Hematopoietic multipotent progenitor cell (in vitro differentiated cells): Measurements from ENCODE around the gene PRKN. TPM values are rescaled to one million over a fixed set of nuclear protein-coding genes. Genes with fewer than 3 reads are reported as not detected.

ENCODE experiments used
- DNase-seq, 3 donors: peaks; one replicate each; pipeline ENCODE4 v3.0.0-alpha.2; 2011 to 2015; ENCODE audit warnings: low read depth in 2 of 3, low spot score in 2 of 3
- total RNA-seq: library from RNA; depleted of rRNA; stranded (reverse); fragments of >200 nt; gene quantifications from one replicate; pipeline ENCODE4 v1.2.3, GENCODE V29; 2012

Gene PRKN
- total RNA-seq, 1 donor: 7.0 TPM

DNA sequence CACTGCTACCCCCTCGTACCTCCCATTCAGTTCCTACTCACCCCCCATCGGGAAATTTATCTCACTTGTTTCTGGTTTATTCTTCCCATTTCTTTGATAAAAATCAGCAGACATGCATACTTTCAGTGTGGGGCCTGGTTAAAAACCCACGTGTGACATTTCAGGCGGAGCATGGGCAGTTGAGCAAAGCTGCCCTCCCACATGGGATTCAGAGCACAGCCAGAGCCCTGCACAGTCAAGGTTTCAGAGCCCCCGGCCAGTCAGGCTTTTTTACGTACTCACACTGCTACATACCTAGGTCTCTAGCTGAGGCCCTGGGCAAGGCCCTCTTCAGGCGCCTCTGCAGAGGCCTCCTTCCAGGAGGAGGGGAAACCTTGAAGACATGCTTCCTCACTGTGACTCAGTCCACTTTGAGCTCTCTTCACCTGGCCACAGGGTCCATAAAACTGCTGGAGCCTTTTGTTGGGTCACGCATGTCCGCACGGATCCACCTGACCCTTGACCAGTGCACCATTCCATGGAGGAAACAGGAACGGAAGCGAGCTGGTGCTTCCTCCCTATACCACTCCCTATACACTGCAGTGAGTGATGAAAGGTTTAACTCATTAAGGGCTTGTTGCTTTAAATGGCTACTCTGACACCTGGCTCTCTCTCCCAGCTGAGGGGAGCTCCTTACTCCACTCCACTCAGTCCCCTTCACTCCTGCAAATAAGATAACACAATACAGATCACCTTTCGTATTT lies 713.3 kb downstream of the PRKN start:
- DNase-seq: no peak

DNA sequence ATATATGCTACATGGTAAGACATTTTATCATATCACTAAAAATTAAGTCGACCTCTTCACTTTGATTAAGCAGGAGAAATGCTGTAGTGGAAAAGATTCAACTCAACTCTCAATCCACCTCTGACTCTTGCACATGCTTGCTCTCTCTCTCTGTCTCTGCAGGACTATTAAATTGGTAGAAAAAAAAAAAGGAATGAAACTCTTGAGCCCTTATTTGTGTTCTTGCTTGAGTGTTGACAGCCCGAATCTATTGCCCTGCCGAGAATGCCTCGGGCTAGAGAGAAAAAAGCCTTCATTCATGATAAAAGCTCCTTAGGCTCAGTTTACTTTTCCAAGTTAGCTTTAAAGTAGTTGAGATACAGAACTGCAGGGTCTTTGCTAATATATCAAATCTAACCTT lies 722.2 kb downstream of the PRKN start:
- no peak for DNase-seq

DNA sequence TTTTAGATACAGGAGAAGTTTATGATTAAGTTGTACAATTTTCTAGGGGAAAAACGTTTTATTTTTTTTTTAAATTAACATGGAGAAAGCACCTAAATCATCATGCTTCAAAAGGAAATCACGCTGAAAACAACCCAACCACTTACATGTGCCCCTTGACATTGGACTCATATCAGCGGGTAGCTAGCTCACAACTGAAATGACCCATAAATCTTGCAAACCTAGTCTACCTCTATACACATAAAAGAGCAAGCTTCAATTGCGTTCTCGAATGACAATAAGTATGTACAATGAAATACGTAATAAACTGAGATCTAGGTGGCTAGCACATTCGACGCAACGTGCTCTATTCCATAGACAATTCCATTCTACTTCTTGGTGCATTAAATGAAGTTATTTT lies 730.8 kb downstream of the PRKN start:
- no peak for DNase-seq

DNA sequence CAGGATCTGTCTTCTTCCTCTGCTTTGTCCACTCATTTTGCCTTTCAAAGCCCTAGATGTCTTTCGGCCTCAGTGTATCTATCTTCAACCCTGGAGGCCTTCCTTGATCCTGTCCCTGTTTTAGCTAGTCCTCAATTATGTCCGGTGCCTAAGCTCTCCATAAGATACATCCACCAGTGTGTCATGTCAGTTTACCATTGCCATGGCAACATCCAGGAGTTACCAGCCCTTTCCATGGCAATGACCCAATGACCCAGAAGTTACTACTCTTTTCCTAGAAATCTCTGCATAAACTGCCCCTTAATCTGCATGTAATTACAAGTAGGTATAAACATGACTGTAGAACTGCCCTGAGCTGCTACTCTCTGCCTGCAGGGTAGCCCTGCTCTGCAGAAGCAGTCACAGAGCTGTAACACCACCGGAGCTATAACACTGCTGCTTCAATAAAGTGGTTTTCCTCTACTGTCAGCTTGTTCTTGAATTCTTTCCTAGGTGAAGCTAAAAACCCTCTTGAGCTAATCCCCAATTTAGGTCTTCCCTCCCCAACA lies 741.6 kb downstream of the PRKN start:
- DNase-seq: no peak

DNA sequence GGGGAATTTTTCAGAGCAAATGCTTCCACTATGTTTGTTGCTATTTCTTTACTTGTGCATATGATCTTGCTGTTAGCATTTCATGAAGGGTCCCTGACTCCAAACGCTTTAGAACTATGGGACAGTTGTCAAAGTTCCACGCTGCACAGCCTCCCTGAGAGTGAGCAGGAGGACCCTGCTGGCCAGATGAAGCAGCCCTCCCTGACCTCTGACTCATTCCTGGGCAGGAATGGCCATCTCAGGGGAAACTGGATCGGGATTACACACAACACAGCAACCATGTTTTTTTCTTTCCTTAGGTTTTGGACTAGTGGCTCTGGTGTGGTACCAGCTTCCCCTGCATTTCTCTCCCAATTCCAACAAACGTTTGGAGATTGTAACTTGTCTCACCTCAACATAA lies 742.9 kb downstream of the PRKN start:
- DNase-seq: no peak

DNA sequence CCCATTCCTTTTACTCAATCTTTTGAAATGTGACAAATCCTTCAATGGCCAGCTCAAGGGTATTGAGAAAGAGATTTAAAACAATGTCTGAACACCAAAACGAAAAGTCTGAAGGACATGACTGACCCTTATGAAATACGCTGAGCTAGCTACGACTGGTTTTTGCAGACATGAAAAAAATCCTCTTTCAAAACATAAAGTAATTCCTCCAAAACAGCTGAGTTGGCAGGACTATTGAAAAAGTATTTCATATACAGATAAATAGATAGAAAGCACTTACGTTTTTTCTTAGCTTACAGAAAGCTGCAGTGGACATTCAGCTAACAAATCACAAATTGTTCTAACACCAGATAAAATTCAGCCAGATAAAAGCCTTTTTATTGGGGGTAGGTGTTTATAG lies 751.0 kb downstream of the PRKN start:
- no peak for DNase-seq

DNA sequence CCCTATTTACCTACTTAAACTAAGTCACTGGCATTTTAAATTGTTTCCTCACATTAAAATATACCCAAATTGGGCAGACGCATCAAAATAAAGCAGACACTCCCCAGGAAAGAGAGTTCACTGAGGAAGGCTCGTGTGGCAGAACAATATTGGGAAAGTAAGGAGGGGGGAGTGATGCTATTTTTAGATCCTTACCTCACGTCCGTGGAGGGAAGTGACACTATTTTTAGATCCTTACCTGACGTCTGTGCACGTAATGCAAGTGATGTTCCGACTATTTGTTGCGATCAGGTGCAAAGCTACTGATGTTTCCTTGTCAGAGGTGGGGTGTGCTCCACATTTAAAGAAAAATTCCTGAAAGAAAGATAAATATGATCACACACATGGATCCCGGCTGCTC lies 754.5 kb downstream of the PRKN start:
- no peak for DNase-seq

DNA sequence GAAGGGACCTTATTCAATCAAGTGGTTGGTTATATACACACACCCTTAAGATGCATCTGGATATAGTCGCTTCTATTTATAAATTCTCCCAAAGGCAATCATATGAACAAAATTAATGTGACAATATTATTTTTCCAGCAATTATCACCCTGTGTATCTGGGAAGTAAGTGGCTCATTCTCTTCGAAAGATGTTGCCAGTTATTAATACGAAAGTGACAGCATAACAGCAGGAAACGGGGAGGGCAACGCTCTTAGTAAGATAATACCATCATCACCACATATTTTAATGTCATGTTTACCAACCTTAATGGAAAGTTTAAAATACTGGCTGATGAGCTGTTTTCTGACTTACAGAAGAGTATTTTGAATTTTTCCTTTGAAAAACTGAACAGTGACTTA lies 756.5 kb downstream of the PRKN start:
- DNase-seq: no peak

DNA sequence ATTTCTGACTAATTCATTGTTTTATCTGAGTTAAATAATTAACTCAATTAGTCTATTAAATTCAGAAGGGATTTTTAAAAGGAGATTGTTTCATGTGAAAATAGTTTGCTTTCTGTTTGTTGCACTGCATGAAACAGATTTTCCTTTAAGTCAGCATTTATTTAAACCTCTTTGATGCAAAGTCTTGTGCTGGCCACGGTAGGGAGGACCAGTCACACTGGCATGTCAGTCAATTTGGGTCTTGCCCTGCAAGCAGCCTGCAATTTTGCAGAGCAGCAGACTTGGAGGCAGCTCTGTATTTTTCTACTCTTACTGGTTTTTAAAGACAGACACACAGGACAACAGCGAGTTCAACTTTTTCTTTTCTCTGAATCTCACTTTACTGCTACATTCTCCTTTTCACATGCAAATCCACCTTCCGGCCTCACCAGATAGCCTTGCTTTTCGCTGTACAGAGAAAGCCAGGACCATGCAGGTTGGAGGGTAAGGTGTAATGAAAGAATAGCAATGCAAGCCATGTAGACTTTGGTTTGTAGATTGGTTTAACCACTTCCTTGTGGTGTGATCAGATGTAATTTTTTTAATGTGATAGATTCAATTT lies 763.8 kb downstream of the PRKN start:
- DNase-seq: no peak

DNA sequence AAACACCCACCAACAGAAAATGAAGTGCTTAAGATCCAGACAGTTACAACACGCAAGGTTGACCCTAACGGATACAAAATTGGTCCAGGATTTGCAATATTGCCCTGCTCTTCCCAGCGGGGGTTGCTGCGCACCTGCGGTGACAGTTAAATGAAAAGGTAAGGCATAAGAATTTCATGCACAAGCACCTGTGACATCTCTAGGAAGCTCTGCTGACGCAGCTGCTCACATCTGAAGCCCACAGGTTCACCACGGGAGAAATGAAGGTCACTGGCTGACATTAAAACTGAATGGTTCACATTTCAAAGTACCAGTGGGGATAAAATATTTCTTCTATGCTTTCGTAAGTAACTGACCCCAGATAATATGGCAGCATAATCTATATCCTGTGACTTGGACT lies 764.4 kb downstream of the PRKN start:
- DNase-seq: no peak

DNA sequence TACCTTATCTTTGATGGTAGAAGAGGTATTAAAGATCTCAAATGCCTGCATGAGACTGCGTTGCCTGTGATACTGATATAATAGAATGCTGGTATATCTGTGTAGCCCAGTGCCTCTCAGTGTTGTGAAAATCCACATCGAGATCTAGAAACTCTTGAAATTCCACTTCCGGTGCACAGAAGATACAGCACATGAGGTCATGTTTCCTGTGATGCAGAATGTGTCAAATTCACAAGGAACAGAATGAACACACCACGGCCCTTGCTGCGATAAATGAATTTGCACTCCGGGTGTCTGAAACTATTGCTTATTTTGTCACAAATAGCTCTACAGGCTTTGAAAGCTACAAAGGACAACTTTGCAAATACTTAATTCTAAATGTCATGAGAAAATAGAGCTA lies 765.8 kb downstream of the PRKN start:
- no peak for DNase-seq

DNA sequence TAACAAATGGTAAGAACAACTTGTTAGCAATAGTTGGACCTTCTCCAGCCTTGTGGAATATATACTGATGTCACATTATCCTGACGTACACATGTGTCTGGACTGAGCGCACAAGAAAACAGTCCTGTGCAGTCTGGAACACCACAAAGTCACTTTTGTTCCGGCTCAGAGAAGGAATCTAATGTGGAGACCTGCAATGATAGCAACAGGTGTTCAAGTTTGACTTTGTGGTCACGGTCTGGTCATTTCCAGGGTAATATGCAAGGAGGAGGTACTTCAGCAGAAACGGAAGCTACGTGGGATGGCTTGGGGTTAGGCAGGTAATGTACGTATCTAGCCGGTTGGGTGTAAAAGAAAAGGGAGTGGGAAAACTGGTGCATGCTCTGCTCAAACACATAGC lies 766.5 kb downstream of the PRKN start:
- DNase-seq: no peak

DNA sequence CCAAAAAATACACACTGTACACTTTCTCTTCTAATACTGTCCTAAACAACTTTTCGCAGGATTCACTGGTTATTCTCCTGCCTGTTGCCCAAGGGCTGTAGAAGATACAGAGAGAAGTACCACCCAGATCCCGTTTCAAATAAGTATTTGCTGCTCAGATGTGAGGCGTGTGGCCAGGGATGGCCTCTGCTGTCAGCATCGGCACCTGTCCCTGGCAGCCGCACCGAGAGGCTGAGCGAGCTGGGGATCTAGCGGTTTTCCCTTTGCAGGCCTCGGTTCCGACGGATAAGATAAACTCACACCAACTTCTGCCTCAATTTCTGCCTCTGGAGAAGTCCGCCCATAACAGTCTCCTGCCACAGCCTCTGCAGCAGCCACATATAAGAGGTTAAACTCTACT lies 768.5 kb downstream of the PRKN start:
- no peak for DNase-seq

DNA sequence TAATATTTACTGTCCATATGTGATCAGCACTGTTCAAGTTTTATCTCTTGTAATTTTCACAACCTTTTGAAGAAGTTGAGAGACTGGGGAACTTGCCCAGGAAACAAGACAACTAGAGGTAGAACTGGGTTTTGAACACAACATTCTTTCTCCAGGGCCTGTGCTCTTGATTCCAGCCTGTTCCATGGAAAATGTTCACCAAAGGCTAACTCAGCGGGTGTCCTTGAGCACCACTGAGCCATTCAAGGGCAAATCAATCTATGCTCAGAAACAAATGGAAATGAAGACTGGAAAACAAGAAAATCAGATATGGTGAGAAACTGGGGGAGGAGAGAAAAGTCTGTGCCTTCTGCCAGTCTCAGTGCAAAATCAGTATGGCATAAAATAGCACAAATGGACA lies 771.5 kb downstream of the PRKN start:
- DNase-seq: no peak

DNA sequence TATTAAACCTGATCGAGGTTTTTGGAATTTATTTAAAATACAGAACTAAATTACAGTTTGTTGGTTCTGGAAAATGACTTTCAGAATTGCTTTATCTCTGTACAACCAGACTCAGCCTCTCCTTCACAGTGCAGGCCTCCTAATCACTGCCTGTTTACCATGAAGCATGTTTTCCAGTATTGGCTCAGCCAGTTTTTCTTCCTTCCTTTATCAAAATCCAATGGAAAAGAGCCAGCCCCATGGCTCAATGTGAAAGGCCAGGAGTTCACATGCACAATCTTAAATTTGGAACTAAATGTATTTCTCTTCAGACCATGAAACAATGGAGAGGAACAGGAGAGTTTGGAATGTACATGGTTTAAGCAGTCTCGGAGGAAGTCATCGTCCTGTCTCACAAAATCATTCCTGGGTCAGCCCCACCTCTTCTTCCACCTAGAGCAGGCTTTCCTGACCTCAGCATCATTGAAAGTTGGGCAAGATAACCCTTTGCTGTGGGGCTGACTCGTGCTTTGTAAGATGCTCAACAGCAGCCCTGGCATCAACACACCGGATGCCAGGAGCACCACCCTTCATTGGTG lies 772.8 kb downstream of the PRKN start:
- DNase-seq: no peak

DNA sequence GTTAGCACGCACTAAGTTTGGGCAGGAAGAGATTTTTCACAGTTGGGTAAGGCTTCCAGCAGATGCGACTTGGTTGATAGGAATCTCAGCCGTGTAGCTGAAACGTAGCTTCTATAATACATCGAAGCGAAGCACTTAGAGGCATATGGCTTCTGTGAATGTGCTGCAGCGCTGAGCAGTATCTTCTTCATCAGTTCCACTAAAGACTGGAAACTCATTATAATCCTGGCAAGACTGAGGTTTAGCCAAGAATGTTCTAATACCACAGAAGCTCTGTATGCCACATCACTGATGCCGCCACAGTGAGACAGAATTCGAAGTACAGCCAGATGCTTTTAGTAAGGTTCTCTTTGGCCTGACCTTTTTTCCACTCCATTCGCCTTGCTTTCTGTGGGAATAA lies 773.5 kb downstream of the PRKN start:
- no peak for DNase-seq

DNA sequence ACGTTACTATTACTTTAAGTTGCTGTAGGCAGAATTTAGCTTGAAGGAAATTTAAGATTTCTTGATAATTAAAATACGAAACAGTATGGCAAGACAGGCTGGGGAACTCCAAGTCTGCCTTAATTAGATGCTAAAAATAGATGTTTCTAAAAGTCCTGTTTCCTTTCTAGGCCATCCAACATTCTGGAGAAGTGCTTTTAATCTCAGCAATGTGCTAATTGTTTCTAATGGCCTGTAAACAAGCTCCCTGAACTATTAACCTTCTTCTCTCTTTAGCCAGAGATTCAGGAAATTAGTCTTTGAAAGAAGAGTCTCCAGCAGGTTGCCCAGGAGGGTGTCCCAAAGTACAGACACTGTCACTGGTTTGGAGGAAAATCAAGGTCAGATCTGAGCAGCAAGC lies 776.4 kb downstream of the PRKN start:
- no peak for DNase-seq

DNA sequence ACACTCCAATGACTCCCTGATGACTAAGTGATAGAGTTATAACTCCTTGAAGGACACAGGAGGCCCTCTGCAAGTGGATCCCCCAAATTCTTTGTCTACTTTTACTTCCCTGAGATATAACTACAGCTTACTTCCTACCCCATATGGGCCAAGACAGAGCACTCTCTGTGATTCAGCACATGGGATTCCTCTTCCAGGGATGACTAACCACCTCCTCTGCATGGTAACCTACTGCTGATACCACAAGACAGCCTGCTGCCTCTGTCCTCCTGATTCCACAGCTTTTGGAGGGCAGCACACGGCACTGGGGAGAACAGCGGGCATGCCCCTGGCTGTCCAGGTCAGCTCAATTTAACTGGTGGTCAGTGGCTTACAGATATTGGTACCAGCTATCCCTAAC lies 778.0 kb downstream of the PRKN start:
- no peak for DNase-seq

DNA sequence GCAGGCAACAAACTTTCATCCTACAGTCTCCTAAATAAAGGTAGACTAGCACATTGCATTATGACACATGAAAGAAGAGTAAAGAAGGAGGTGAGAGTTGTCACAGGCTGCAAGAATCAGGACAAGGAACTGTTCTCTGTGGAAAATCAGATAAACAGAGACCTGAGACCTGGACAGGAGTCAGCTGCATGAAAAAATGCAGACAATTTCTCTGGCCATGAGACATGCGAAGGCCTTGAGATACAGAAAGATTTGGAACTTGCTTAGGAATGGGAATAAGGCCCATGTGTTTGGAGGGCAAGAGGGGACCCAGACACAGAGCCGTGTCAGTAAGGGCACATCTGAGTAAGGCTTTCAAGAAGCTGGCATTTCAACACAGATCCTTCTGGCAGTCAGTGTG lies 779.1 kb downstream of the PRKN start:
- no peak for DNase-seq

DNA sequence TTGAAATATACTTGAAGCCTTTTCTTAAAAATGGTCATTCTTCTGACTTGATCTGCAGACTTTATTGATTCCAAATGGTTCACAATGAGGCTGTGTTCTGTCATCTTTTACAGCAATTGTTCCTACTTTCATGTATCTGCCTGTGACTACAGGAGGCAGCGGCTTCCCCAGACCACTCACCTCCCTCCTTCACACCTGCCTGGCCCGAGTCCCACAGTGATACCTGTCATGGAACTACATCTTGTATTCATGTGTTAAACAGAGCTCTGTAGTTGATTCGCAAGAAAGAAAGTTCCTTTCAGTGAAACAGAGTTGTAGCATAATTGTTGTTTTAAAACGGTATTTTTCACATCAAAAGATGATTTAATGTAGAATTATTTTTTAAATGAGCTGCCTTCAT lies 780.2 kb downstream of the PRKN start:
- DNase-seq: no peak

DNA sequence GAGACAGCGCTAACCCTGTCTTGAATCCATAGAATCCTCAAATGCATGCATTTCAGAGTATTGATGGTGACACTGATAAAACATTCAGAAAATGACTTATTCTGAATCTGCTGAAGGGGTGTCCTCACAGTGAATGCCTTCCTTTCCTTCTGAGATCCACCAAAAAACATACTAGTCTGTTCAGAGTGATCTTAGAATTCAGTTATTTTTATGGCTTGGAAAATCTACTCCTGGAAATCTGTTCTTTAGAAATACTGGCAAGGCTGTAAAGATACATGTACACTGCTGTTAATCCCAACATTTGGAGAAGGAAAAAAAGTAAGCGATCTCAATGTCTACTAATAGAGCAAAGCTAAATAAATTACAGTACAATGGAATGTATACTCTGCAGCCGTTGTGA lies 781.1 kb downstream of the PRKN start:
- no peak for DNase-seq

DNA sequence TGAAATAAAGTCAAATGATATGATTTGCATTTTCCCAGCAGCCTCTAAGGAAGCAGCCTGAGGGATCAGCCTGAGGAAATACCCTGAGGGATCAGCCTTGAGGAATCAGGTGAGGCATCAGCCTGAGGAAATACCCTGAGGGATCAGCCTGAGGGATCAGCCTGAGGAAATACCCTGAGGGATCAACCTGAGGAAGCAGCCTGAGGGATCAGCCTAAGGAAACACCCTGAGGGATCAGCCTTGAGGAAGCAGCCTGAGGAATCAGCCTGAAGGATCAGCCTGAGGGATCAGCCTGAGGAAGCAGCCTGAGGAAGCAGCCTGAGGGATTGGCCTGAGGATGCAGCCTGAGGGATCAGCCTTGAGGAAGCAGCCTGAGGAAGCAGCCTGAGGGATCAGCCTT lies 784.0 kb downstream of the PRKN start:
- DNase-seq: no peak
